HCT116 (cell line): ENCODE data around the gene MYO10. TPM values are rescaled to one million over a fixed set of nuclear protein-coding genes. Genes with fewer than 3 reads are reported as not detected.

Experiments used
- ATAC-seq: fragments of 200-7000 bp; cut with Tn5 transposase; 2 replicates; pipeline ENCODE4 v1.9.1; 2020; ENCODE audit warnings: mild to moderate bottlenecking, moderate library complexity
- BruUV-seq: library from RNA; stranded (reverse); fragments of 400-500 nt; replicated peaks from 2 replicates; lab custom pipeline; 2021; lab: Mats Ljungman, UMichigan
- CTCF ChIA-PET: fragments of 300-600 bp; sonication (Branson Sonifier 250); formaldehyde crosslinking; loops from one replicate; lab custom pipeline; 2021; ENCODE audit warnings: antibody characterized with exemption; lab: Charles Lee
- POLR2A ChIA-PET: fragments of 300-600, 350-600 bp; sonication (Branson Sonifier 250); formaldehyde crosslinking; loops from one replicate; lab custom pipeline; 2021; ENCODE audit warnings: antibody characterized with exemption; lab: Charles Lee
- RAD21 ChIA-PET, 2 experiments: fragments of 300-600 bp; sonication (Branson Sonifier 250); formaldehyde crosslinking; loops; one replicate each; lab custom pipeline; 2023; ENCODE audit warnings: low total read pairs in 2 of 2; ENCODE audit not compliant: uncharacterized antibody in 2 of 2, unreplicated experiment in 2 of 2, low non-redundant PET in 1 of 2; lab: Charles Lee
- DNase-seq: peaks from one replicate; pipeline ENCODE4 v3.0.0-alpha.2; 2010; ENCODE audit warnings: low read depth, low spot score
- H2AFZ ChIP-seq: fragments of 200-600 bp; shearing (Covaris generic), sonication (generic); 2 replicates; pipeline ENCODE4 v1.6.1; 2017; ENCODE audit warnings: low read depth, mixed run types, mixed read lengths, antibody characterized with exemption, low read length; ENCODE audit not compliant: poor library complexity, severe bottlenecking
- H3K27ac ChIP-seq: 2 replicates; pipeline ENCODE4 v1.5.1; 2012; ENCODE audit warnings: low read depth, low read length
- H3K27me3 ChIP-seq: fragments of 200-600 bp; sonication (generic); 2 replicates; pipeline ENCODE4 v1.6.1; 2016; ENCODE audit warnings: mixed run types, low read length, mixed read lengths; ENCODE audit not compliant: insufficient read depth
- H3K36me3 ChIP-seq, 2 experiments: fragments of 200-500 bp in 1 of 2; fragments of 200-600 bp in 1 of 2; sonication (Bioruptor generic) in 1 of 2; sonication (generic) in 1 of 2; 2 replicates each; pipeline versions ENCODE4 v1.5.1 to v1.6.1; 2014 to 2016; ENCODE audit warnings: low read length in 2 of 2, inconsistent platforms in 1 of 2, mixed read lengths in 1 of 2, mixed run types in 1 of 2; ENCODE audit not compliant: insufficient read depth in 2 of 2, control insufficient read depth in 1 of 2
- H3K4me1 ChIP-seq, 2 experiments: fragments of 200-600 bp in 1 of 2; sonication (generic) in 1 of 2; 2 replicates each; pipeline versions ENCODE4 v1.5.1 to v1.6.1; 2012 to 2017; ENCODE audit warnings: low read length in 2 of 2, inconsistent platforms in 1 of 2, mild to moderate bottlenecking in 1 of 2, mixed read lengths in 1 of 2, mixed run types in 1 of 2, moderate library complexity in 1 of 2; ENCODE audit not compliant: insufficient read depth in 2 of 2, control insufficient read depth in 1 of 2
- H3K4me2 ChIP-seq: fragments of 200-600 bp; sonication (generic); 2 replicates; pipeline ENCODE4 v1.6.1; 2017; ENCODE audit warnings: mixed run types, low read length, mixed read lengths
- H3K4me3 ChIP-seq, 2 experiments: fragments of 200-600 bp in 1 of 2; sonication (generic) in 1 of 2; replicated peaks in 1 of 2; 2 replicates each; pipeline ENCODE4 v1.5.1; 2011 to 2016; ENCODE audit warnings: low read length in 2 of 2, control low read depth in 1 of 2, low read depth in 1 of 2, mild to moderate bottlenecking in 1 of 2, mixed read lengths in 1 of 2, mixed run types in 1 of 2
- H3K79me2 ChIP-seq: fragments of 200-600 bp; sonication (generic); 2 replicates; pipeline ENCODE4 v1.6.1; 2017; ENCODE audit warnings: mild to moderate bottlenecking, mixed run types, low read length, moderate library complexity, mixed read lengths; ENCODE audit not compliant: insufficient read depth
- H3K9ac ChIP-seq: fragments of 200-600 bp; sonication (generic); 2 replicates; pipeline ENCODE4 v1.6.1; 2016; ENCODE audit warnings: low read length, mixed read lengths
- H3K9me2 ChIP-seq: fragments of 200-600 bp; sonication (generic), shearing (Covaris generic); 2 replicates; pipeline ENCODE4 v1.6.1; 2017; ENCODE audit warnings: mixed run types, mild to moderate bottlenecking, moderate library complexity; ENCODE audit not compliant: insufficient read depth
- H3K9me3 ChIP-seq, 2 experiments: fragments of 200-500 bp in 1 of 2; fragments of 200-600 bp in 1 of 2; sonication (Bioruptor generic) in 1 of 2; sonication (generic) in 1 of 2; 2 replicates each; pipeline ENCODE4 v1.6.1; 2014 to 2017; ENCODE audit warnings: low read length in 2 of 2, mixed read lengths in 2 of 2, inconsistent platforms in 1 of 2, low read depth in 1 of 2, mild to moderate bottlenecking in 1 of 2, mixed run types in 1 of 2, moderate library complexity in 1 of 2; ENCODE audit not compliant: control insufficient read depth in 1 of 2, insufficient read depth in 1 of 2
- H4K20me1 ChIP-seq: fragments of 200-600 bp; sonication (generic), shearing (Covaris generic); 2 replicates; pipeline ENCODE4 v1.6.1; 2017; ENCODE audit warnings: mixed run types, mild to moderate bottlenecking, moderate library complexity; ENCODE audit not compliant: insufficient read depth
- CEBPB ChIP-seq: IDR thresholded peaks from 2 replicates; pipeline ENCODE4 v1.6.1; 2012; ENCODE audit warnings: low read depth
- EZH2 ChIP-seq: fragments of 200-600 bp; sonication (generic); IDR thresholded peaks from 2 replicates; pipeline ENCODE4 v1.6.1; 2017; ENCODE audit warnings: antibody characterized with exemption, mixed run types
- POLR2A ChIP-seq: IDR thresholded peaks from 2 replicates; pipeline ENCODE4 v1.7.0; 2011; ENCODE audit warnings: borderline replicate concordance; ENCODE audit not compliant: insufficient read depth, insufficient read length; ENCODE audit errors: extremely low read depth
- intact Hi-C: fragments of 100-400 bp; cut with micrococcal nuclease; formaldehyde crosslinking; loops from 2 replicates; pipeline ENCODE4 v1.10.0; 2022
- total RNA-seq: library from RNA; stranded (reverse); gene quantifications from one replicate; pipeline ENCODE4 v1.2.1, GENCODE V29; 2021; ENCODE audit not compliant: unreplicated experiment
- TF ChIP-seq, protein P1 (sequence below): IDR thresholded peaks from 2 replicates; pipeline ENCODE4 v1.6.1; 2012; ENCODE audit warnings: low read depth
- TF ChIP-seq, protein P2 (sequence below), 3 experiments: fragments of 200-600 bp in 1 of 3; sonication (generic) in 1 of 3; IDR thresholded peaks in 2 of 3; conservative IDR thresholded peaks in 1 of 3; 2 replicates each; pipeline ENCODE4 v1.5.1; 2012 to 2017; ENCODE audit warnings: low read depth in 2 of 3, low read length in 2 of 3, antibody characterized with exemption in 1 of 3, borderline replicate concordance in 1 of 3, control low read depth in 1 of 3, mild to moderate bottlenecking in 1 of 3, mixed read lengths in 1 of 3, mixed run types in 1 of 3, moderate library complexity in 1 of 3; ENCODE audit not compliant: insufficient read depth in 1 of 3

MYO10 gene
- total RNA-seq, 1 experiment from 2014 or later, result 34.9 TPM

DNA sequence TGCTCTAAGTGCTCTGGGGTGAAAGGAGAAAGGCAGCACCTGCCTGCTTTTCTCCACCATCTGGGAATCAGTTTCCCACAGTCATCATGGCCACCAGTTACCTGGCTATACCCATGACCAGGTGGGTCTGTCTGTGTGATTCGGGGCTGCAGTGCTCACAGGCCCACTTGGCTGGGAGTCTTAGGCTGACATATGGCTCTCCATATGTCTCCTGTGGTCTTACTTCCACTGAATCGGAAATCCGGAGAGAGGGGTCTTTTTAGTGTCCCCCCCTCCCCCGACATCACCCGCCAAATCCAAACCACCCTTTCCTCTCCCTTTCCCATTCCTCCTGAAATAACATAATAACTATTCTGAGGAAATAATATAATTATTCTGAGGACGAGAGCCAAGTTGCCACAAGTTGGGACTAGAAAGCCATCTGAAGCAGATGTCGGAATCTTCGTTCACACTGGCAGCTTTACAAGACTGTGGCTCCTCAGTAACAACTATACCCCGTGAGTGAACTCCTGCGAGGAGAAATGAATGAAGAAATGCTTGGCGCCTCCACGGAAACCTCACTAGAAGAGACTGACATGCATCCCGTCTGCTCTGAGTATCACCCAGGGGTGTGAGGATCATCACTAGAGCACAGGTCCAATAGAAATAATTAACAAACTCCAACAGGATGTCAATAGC, 143.4 kb downstream of the MYO10 start:
- intact Hi-C loops, result no loop called here

DNA sequence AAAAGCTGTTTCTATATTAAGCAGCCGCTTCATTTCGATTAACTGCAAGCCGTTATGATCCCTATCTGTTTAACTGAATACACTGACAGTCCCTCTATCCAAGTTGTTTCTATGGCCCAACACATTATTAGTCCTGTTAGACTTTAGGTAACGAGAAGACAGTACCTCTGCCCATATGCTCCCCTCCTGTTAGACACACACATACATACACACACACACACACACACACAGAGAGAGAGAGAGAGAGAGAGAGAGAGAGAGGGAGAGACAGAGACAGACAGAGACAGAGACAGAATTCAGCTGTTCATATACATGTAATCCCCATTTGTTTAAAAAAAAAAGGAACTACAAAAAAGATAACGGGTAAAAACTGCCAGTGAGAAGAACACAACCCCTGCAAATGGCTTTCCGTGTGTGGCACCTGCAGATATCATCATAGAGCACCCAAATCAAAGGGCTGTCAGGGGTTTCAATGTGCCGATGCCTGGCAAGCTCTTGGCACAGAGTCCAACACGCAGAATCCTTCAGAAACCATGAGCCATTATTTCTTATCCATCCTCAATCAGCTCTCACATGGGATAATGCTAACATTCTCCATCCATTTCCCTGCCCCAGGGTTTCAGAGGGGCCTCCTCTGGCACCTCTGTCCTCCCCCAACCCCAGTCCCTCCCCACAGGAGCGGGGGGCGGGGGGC, 144.0 kb downstream of the MYO10 start:
- RAD21 ChIA-PET, result interaction anchor here (0.6 to 2.0 kb wide), 4 partner anchors 48 to 398 kb away, joined by 3 to 5 read pairs (median 4); no protein-coding TSS in a partner anchor
- H3K27me3 ChIP-seq, result no peaks in the 10 kb centered on the region
- TF ChIP-seq, protein P1, sequence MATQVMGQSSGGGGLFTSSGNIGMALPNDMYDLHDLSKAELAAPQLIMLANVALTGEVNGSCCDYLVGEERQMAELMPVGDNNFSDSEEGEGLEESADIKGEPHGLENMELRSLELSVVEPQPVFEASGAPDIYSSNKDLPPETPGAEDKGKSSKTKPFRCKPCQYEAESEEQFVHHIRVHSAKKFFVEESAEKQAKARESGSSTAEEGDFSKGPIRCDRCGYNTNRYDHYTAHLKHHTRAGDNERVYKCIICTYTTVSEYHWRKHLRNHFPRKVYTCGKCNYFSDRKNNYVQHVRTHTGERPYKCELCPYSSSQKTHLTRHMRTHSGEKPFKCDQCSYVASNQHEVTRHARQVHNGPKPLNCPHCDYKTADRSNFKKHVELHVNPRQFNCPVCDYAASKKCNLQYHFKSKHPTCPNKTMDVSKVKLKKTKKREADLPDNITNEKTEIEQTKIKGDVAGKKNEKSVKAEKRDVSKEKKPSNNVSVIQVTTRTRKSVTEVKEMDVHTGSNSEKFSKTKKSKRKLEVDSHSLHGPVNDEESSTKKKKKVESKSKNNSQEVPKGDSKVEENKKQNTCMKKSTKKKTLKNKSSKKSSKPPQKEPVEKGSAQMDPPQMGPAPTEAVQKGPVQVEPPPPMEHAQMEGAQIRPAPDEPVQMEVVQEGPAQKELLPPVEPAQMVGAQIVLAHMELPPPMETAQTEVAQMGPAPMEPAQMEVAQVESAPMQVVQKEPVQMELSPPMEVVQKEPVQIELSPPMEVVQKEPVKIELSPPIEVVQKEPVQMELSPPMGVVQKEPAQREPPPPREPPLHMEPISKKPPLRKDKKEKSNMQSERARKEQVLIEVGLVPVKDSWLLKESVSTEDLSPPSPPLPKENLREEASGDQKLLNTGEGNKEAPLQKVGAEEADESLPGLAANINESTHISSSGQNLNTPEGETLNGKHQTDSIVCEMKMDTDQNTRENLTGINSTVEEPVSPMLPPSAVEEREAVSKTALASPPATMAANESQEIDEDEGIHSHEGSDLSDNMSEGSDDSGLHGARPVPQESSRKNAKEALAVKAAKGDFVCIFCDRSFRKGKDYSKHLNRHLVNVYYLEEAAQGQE, result no peak
- no peak for TF ChIP-seq POLR2A
- TF ChIP-seq, protein P2, sequence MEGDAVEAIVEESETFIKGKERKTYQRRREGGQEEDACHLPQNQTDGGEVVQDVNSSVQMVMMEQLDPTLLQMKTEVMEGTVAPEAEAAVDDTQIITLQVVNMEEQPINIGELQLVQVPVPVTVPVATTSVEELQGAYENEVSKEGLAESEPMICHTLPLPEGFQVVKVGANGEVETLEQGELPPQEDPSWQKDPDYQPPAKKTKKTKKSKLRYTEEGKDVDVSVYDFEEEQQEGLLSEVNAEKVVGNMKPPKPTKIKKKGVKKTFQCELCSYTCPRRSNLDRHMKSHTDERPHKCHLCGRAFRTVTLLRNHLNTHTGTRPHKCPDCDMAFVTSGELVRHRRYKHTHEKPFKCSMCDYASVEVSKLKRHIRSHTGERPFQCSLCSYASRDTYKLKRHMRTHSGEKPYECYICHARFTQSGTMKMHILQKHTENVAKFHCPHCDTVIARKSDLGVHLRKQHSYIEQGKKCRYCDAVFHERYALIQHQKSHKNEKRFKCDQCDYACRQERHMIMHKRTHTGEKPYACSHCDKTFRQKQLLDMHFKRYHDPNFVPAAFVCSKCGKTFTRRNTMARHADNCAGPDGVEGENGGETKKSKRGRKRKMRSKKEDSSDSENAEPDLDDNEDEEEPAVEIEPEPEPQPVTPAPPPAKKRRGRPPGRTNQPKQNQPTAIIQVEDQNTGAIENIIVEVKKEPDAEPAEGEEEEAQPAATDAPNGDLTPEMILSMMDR (IDR thresholded peaks at IDR 0.05 in 2 of 3, conservative IDR thresholded peaks at IDR 0.05 in 1 of 3; ENCODE audit: borderline replicate concordance in 1 of 3, insufficient read depth in 1 of 3, low read depth in 2 of 3, low read length in 2 of 3), result no peak
- TF ChIP-seq, all 23 proteins: peak for 0
- intact Hi-C loops, result loop anchor here (1.0 to 2.0 kb wide), 3 partner anchors 143 to 398 kb away; no protein-coding TSS in a partner anchor
- Histone ChIP-seq H3K4me3 (no peak overlapping the region), H2AFZ (no peak overlapping the region), H3K9me2 (no peaks in the 10 kb centered on the region), H3K9ac (no peak overlapping the region), H3K79me2 (peaks cover 12% of the 10 kb centered on the region), H4K20me1 (no peaks in the 10 kb centered on the region), H3K4me1 (no peaks in the 10 kb centered on the region), H3K4me2 (no peak overlapping the region), H3K36me3 (no peaks in the 10 kb centered on the region), H3K27ac (no peak overlapping the region), H3K9me3 (no peaks in the 10 kb centered on the region)
- DNase-seq, result no peak
- no TSS peak for BruUV-seq
- ChIA-PET POLR2A (interaction anchor here (1.5 kb wide), 1 partner anchor 398 kb away, joined by 4 read pairs; no protein-coding TSS in a partner anchor), CTCF (interaction anchor here (1.0 to 3.6 kb wide), 4 partner anchors 11 to 411 kb away, joined by 4 to 39 read pairs (median 10); no protein-coding TSS in a partner anchor)
- ATAC-seq, result no peak

More for the DNA sequence above, 143.4 kb downstream of the MYO10 start:
- no TSS peak for BruUV-seq
- H3K36me3 ChIP-seq, result no peaks in the 10 kb centered on the region
- no peak overlapping the region for H3K27ac ChIP-seq
- H3K4me1 ChIP-seq, result no peaks in the 10 kb centered on the region
- no peak overlapping the region for H3K4me2 ChIP-seq
- POLR2A ChIA-PET, result no interaction called here
- H3K27me3 ChIP-seq, result no peaks in the 10 kb centered on the region
- RAD21 ChIA-PET, result interaction anchor here (0.6 to 2.0 kb wide), 2 partner anchors 47 to 340 kb away, joined by 3 to 5 read pairs; no protein-coding TSS in a partner anchor
- H3K9me2 ChIP-seq, result no peaks in the 10 kb centered on the region
- H3K4me3 ChIP-seq, result no peak overlapping the region
- no peaks in the 10 kb centered on the region for H4K20me1 ChIP-seq
- H3K9ac ChIP-seq, result no peak overlapping the region
- DNase-seq, result no peak
- CTCF ChIA-PET, result interaction anchor here (2.2 to 3.6 kb wide), 2 partner anchors 397 to 398 kb away, joined by 10 to 39 read pairs; no protein-coding TSS in a partner anchor
- no peak for ATAC-seq
- no peaks in the 10 kb centered on the region for H3K9me3 ChIP-seq
- TF ChIP-seq CEBPB, result no peak
- no peak for TF ChIP-seq EZH2
- TF ChIP-seq, all 23 proteins: peak for 0
- Histone ChIP-seq H3K79me2 (peaks cover 15% of the 10 kb centered on the region), H2AFZ (no peak overlapping the region)
